HG02970 (cell line): Measurements from ENCODE around the gene ADAMTSL1.

ENCODE experiments used
- ATAC-seq: cut with Tn5 transposase; IDR thresholded peaks from one replicate; pipeline ENCODE4 v1.9.1; 2021; ENCODE audit warnings: mild to moderate bottlenecking, moderate library complexity, moderate number of reproducible peaks; ENCODE audit not compliant: unreplicated experiment, low FRiP score

ADAMTSL1 gene

DNA sequence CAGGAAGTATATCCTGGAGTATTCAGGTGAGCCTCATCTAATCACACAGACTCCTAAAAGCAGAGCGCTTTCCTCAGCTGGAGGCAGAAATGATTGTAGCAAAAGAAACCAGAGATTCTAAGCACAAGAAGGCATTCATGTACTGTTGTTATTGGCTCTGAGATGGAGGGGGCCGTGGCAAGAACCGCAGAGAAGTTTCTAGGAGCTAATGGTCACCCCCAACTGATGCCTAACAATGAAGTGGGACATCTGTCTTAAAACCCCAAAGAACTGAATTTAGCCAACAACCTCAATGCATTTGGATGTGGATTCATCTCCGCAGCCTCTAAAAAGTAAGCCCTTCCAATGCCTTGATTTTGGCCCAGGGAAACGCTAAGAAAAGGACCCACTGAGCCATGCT is 76.3 kb downstream of the ADAMTSL1 start:
- ATAC-seq = no peak

DNA sequence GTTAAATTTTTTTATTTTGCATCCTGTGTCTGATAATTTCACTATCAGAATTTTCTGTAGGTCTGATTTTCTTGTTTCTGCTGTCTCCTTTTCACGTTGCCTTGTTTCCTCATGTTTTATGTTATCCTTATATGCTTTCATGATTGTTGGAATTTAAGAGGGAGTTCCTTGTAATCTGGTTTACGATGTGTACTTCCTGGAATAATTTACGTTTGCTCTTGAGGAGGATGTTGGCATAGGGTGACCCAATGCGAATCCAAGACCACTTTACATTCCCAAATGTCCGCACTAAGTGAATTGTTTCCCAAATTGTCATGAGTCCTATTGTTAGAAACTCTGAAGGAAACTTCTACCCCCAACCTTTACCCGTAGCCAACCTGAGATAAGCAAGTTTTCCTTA is 80.3 kb downstream of the ADAMTSL1 start:
- no peak for ATAC-seq

DNA sequence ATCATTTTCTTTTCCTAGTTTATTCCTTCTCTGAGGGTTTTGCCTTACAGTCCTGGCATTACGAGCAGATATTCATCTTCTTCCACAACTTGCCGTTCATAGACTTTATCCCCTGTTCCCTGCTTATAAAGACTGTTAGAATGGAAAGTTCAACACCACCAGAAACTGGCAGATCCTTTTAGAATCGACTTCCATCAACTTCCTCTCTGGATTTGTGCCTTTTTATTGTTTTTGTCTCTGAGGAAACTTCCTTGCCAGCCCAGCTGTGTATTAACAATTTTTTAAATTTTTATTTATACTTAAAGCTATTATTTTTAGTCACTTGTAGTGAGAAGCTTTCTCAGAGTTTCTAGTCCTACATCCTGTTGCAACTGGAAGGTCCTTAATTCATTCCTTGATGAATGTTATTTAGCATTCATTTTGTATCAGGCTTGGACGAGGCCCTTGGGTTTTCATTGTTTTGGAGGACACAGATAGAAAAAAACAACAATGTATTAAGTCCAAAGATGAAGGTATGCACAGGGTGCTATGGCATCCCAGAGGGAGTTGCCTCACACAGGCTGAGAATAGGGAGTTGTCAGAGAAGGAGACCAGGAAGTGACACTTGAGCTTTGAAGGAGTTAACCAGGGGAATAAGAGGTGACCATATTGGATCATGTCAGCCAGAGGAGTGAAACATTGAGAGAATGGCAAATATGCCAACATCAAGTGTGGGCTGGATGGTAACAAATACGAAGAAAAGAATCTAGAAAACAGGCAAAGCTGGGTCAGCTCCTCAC is 81.3 kb downstream of the ADAMTSL1 start:
- no peak for ATAC-seq

DNA sequence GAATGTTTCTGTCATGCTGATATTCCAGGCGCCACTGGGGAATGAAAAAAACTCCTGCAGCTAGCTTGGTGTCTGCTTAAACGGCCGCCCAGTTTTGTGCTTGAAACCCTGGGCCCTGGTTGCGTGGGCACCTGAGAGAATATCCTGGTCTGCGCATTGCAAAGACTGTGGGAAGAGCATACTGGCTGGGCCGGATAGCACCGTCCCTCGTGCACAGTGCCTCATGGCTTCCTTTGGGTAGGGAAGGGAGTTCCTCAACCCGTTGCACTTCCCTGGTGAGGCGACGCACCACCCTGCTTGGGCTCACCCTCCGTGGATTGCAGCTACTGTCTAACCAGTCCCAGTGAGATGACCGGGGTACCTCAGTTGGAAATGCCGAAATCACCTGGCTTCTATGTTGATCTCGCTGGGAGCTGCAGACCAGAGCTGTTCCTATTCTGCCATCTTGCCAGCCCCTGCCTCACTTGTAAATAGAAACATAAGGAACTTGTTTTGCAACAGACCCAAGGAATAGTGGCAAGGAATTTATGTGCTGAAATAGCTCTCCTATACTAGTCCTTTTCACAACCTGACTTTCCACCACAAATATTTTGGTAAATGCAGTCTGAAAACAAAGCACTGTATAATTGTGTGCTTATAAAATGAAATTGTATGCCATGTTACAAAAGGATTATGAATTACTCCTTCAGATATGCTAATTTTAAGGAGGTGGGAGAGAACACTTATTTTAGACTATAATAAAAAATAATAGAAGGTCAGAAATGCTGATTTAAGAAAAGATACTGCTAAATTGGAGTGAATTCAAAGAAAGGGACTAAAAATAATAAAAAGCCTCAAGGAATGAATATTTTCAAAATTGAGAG is 90.3 kb downstream of the ADAMTSL1 start:
- no peak for ATAC-seq

GRCh38 chr9:18566121-18566520 is 92.2 kb downstream of the ADAMTSL1 start:
- ATAC-seq = no peak

GRCh38 chr9:18568973-18569372 is 95.0 kb downstream of the ADAMTSL1 start:
- no peak for ATAC-seq

- no peak for ATAC-seq
Observed at GRCh38 chr9:18569941-18570630, 96.1 kb downstream of the ADAMTSL1 start.

DNA sequence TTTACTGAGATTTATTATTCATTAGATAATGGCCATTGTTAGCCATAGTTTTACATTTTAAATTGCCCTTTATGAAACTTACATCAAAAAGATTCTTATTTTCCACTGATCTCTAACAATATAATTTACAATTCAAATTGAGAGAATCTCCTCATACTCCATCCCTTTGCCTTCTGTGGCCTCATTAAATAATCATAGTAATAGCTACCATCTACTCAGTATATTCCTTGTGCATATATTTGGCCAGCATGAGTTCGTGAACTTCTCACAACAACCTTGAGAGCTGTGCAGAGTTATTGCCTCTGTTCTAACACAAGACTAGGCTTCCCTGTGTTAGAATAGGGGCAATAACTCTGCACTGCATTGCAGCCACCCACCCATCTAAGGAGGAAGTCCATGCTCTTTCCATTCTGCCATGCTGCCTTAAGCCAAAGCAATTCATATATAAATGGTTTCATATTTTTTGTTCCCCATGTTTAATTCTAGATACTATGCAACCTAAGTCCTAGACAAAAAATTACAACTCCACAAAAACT is 99.1 kb downstream of the ADAMTSL1 start:
- no peak for ATAC-seq

DNA sequence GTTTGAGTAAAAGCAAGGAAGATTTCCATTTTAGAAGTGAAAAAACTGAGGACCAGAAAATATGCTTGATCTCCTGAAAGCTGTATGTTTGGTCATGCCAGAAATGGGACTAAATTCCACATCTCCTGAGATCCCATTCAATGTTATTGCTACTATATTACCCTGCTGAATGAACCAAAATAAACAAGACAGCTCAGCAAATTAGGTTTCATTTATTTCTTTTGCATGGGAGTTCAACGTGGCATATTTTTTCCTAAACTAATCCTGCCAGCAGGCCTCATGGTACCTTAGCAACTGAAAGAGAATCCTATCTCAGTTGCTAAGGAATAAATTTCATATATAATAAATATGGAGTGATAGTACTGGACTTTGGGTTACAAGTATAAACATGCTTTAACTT is 101.7 kb downstream of the ADAMTSL1 start:
- no peak for ATAC-seq

DNA sequence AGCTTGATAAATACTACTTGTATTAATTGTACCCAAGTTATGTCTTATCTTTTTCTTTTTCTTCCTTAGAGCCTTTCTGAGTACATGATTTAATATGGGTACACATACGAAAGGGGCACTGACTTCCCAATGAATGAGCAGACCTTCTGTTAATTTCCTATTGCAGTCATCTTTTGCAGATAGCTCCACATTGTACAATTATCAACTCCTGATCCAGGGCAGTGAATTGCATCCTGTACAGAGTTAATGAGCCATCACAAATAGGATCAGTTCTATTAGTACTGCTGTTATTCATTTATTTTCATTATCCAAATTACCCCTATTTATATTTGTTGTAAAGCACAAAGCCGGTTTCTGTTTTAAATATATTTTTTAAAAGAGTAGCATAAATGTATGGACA is 105.6 kb downstream of the ADAMTSL1 start:
- no peak for ATAC-seq

GRCh38 chr9:18580151-18580550 is 106.2 kb downstream of the ADAMTSL1 start:
- ATAC-seq = no peak

- ATAC-seq = no peak
Observed at GRCh38 chr9:18585996-18586395, 112.0 kb downstream of the ADAMTSL1 start.

- ATAC-seq = no peak
Observed at GRCh38 chr9:18588002-18588401, 114.0 kb downstream of the ADAMTSL1 start.

GRCh38 chr9:18591261-18591660 is 117.3 kb downstream of the ADAMTSL1 start:
- ATAC-seq = no peak

GRCh38 chr9:18594837-18595236 is 120.9 kb downstream of the ADAMTSL1 start:
- ATAC-seq = no peak

DNA sequence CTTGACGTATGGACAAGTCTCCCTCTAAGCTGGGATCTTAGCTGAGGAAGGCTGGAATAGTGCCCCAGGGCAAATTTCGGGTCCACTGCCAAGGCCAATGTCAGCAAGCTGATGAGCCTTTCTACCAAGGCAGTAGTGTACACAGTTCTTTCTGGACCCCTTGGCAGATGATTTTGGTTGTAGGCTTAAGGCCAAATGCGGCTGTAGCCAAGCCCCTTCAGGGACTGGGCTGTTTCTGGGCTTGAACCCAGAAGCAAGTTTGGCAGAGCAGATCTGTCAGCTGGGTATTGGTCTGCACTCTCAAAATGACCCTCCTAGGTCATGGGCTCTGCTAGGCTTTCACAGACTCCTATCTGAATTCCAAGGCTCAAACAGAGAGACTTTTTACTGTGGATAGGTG is 121.6 kb downstream of the ADAMTSL1 start:
- ATAC-seq = no peak

- no peak for ATAC-seq
Observed at GRCh38 chr9:18596920-18597319, 123.0 kb downstream of the ADAMTSL1 start.

- no peak for ATAC-seq
Observed at GRCh38 chr9:18598969-18599368, 125.0 kb downstream of the ADAMTSL1 start.

DNA sequence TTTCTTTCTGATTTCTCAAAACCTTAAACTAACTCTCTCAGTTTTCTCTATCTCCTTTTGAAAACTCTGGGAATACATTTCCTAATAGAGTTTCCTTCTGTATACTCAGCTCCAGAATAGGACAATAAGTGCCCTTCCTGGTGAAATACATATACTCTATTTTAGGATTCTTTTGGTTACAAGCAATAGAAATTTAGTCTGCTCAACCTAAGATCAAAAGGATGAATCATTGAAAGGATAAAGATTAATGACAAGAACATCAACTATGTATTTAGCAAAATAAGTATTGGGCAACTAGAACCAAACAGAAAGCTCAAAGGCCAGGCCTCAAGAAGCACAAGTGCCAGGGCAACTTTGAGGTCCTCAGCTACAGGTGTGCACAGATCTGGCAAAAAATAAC is 127.1 kb downstream of the ADAMTSL1 start:
- ATAC-seq = no peak

- ATAC-seq = no peak
Observed at GRCh38 chr9:18601956-18602355, 128.0 kb downstream of the ADAMTSL1 start.
